Kidney (tissue), 14 donors: ENCODE results near the gene ADGRL3. TPM values are rescaled to one million over a fixed set of nuclear protein-coding genes. Genes with fewer than 3 reads are reported as not detected.

Experiments used
- DNase-seq, 5 donors: peaks; one replicate each; pipeline ENCODE4 v3.0.0-alpha.2; 2013 to 2020
- FAIRE-seq: peaks from 2 replicates; lab custom pipeline; 2012; peaks lifted over from hg19 to GRCh38; lab: Jason Lieb, UNC
- H3K27ac ChIP-seq, 2 donors: one replicate each; pipeline ENCODE4 v1.7.0; 2013; ENCODE audit warnings: low read depth in 2 of 2, low read length in 2 of 2, inconsistent platforms in 1 of 2
- H3K27me3 ChIP-seq: one replicate; pipeline ENCODE4 v1.7.1; 2013; ENCODE audit warnings: low read length, inconsistent platforms; ENCODE audit not compliant: control insufficient read depth, insufficient read depth
- H3K36me3 ChIP-seq, 3 donors: one replicate each; pipeline versions ENCODE4 v1.7.0 to v1.7.1; 2013; ENCODE audit warnings: low read length in 3 of 3, control low read depth in 1 of 3, inconsistent platforms in 1 of 3; ENCODE audit not compliant: insufficient read depth in 3 of 3, control insufficient read depth in 2 of 3
- H3K4me1 ChIP-seq, 3 donors: one replicate each; pipeline versions ENCODE4 v1.7.0 to v1.7.1; 2013; ENCODE audit warnings: low read length in 3 of 3, inconsistent platforms in 1 of 3, low read depth in 1 of 3; ENCODE audit not compliant: control insufficient read depth in 2 of 3, insufficient read depth in 2 of 3
- H3K4me3 ChIP-seq, 3 donors: one replicate each; pipeline versions ENCODE4 v1.7.0 to v1.8.1; 2013; ENCODE audit warnings: low read length in 3 of 3, control low read depth in 1 of 3, inconsistent platforms in 1 of 3
- H3K9ac ChIP-seq, 3 donors: one replicate each; pipeline versions ENCODE4 v1.7.0 to v1.7.1; 2013; ENCODE audit warnings: low read length in 3 of 3, control low read depth in 1 of 3, inconsistent platforms in 1 of 3
- H3K9me3 ChIP-seq, 3 donors: one replicate each; pipeline versions ENCODE4 v1.7.0 to v1.7.1; 2013; ENCODE audit warnings: low read length in 3 of 3, control low read depth in 1 of 3, inconsistent platforms in 1 of 3; ENCODE audit not compliant: control insufficient read depth in 2 of 3, insufficient read depth in 1 of 3
- intact Hi-C: fragments of 100-400 bp; cut with DNase I; formaldehyde crosslinking; loops from one replicate; pipeline ENCODE4 v1.11.1; 2022
- polyA plus RNA-seq: library from polyadenylated mRNA; stranded (reverse); fragments of 350-450 nt; fragmentation: Illumina TruSeq; extraction: RNeasy Lipid Tissue Mini Kit (QIAGEN cat#74804); gene quantifications from one replicate; pipeline ENCODE4 v1.2.3, GENCODE V29; 2014; ENCODE audit warnings: low read depth, low replicate concordance; ENCODE audit not compliant: insufficient read depth
- total RNA-seq: library from RNA; stranded (reverse); fragmentation: NEBNext Ultra II Directional; extraction: Animal tissue kit (Norgen Biotek cat#: 25700); gene quantifications from one replicate; pipeline ENCODE4 v1.2.1, GENCODE V29; 2021
- TF ChIP-seq, protein P1 (sequence below): IDR thresholded peaks from 3 replicates; pipeline ENCODE4 v1.5.1; 2012; ENCODE audit warnings: mild to moderate bottlenecking, moderate library complexity, borderline replicate concordance; ENCODE audit not compliant: insufficient read depth; ENCODE audit errors: extremely low read depth
- donor health status: control.
- donor health status: control.
- donor health status: control.
- donor health status: control.
- donor health status: control.
- donor health status: DM: yes; HTN: yes; CAD: no.
- donor health status: Normal renal cell carcinoma (clear cell type).

Gene ADGRL3
- total and polyA plus RNA-seq, 2 donors from 2014 or later, result 1.3 to 8.9 TPM

DNA sequence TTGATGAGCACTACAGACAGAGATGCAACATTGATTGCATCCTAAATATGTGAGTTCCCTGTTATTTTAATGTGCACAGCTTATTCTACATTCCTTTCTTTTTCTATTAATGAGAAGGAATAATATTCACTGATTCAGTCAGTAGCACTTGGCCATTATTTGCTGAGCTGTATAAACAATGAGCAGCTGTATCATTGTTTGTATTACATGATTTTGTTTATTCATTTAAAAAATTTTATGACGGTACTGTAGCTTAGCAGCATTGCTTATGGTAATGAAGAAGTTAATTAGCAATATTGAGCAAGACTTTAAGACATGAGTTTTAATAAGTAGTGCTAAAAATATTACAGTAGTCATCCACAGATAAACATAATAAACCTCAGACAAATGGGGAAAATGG is 582.0 kb downstream of the ADGRL3 start:
- Histone ChIP-seq H3K27ac (no peak overlapping the region), H3K36me3 (no peaks in the 10 kb centered on the region), H3K27me3 (no peaks in the 10 kb centered on the region), H3K4me3 (no peak overlapping the region), H3K9me3 (no peaks in the 10 kb centered on the region), H3K4me1 (no peaks in the 10 kb centered on the region), H3K9ac (no peak overlapping the region)
- no peak for DNase-seq
- intact Hi-C loops, result no loop called here
- no peak for FAIRE-seq
- TF ChIP-seq, protein P1, sequence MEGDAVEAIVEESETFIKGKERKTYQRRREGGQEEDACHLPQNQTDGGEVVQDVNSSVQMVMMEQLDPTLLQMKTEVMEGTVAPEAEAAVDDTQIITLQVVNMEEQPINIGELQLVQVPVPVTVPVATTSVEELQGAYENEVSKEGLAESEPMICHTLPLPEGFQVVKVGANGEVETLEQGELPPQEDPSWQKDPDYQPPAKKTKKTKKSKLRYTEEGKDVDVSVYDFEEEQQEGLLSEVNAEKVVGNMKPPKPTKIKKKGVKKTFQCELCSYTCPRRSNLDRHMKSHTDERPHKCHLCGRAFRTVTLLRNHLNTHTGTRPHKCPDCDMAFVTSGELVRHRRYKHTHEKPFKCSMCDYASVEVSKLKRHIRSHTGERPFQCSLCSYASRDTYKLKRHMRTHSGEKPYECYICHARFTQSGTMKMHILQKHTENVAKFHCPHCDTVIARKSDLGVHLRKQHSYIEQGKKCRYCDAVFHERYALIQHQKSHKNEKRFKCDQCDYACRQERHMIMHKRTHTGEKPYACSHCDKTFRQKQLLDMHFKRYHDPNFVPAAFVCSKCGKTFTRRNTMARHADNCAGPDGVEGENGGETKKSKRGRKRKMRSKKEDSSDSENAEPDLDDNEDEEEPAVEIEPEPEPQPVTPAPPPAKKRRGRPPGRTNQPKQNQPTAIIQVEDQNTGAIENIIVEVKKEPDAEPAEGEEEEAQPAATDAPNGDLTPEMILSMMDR, result no peak

DNA sequence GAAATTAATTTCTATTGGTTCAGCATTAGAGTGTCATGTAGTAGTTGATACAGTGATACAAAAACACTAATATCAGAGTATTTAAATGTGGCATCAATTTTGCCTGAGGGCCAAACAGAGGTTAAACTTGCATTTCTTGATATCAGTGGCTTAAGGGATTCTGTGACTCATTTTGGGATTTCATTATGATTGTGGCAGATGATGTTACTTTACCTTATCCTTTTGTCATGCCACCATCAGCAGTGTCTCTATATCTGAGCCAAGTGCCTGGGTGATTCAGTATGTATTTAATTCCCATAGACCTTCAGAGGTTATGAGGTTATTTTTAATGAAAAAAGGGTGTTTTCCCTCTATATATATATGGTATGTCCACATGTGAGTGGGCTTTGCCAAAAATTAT is 582.9 kb downstream of the ADGRL3 start:
- intact Hi-C loops, result no loop called here
- H3K27ac ChIP-seq, result no peak overlapping the region
- no peaks in the 10 kb centered on the region for H3K36me3 ChIP-seq
- TF ChIP-seq, protein P1, result no peak
- no peak overlapping the region for H3K9ac ChIP-seq
- no peaks in the 10 kb centered on the region for H3K9me3 ChIP-seq
- no peak overlapping the region for H3K4me3 ChIP-seq
- DNase-seq (no peak), FAIRE-seq (no peak)
- H3K4me1 ChIP-seq, result no peaks in the 10 kb centered on the region
- H3K27me3 ChIP-seq, result no peaks in the 10 kb centered on the region

DNA sequence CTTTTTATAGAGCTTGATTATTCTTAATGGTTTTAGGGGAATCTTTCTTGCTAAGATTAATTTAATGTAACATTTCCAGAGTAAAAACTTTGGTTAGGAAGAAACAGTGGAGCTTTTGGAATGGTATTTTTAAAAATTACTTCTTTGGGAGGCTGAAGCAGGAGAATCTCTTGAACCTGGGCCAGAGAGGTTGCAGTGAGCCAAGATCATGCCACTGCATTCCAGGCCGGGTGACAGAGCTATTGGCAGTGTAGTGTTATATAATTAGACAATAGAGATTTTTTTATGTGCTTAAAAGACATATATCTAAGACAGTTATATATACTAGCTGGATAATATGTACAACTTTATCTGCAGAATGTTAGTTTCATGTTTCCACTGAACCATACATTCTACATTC is 585.6 kb downstream of the ADGRL3 start:
- Histone ChIP-seq H3K27me3 (no peaks in the 10 kb centered on the region), H3K9ac (no peak overlapping the region), H3K4me3 (no peak overlapping the region), H3K4me1 (no peaks in the 10 kb centered on the region), H3K9me3 (no peaks in the 10 kb centered on the region), H3K27ac (no peak overlapping the region), H3K36me3 (no peaks in the 10 kb centered on the region)
- intact Hi-C loops, result no loop called here
- no peak for FAIRE-seq
- TF ChIP-seq, protein P1, result no peak
- DNase-seq, result no peak

DNA sequence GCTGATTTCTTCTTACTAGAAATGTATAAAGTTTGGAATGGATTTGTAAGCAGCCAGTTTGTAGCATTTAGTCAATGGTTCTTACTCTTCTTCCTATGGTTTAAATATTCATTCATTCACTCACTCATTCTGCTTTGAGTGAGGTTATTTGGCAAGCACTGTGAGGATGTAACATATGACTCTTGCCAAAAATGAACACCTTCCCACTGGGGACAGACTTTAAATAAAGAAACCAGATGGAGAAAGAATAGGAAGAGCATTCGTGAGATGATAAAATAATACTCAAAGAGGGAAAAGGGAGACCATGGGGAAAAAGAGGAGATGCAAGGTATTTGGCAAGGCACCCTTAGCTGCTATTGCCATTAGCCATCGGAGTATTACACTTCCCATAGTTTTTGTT is 586.1 kb downstream of the ADGRL3 start:
- no peak for FAIRE-seq
- H3K9me3 ChIP-seq, result no peaks in the 10 kb centered on the region

More for the DNA sequence above, 586.1 kb downstream of the ADGRL3 start:
- H3K4me1 ChIP-seq, result no peaks in the 10 kb centered on the region
- no peaks in the 10 kb centered on the region for H3K36me3 ChIP-seq
- TF ChIP-seq, protein P1, result no peak
- no peak overlapping the region for H3K4me3 ChIP-seq
- intact Hi-C loops, result no loop called here
- H3K27me3 ChIP-seq, result no peaks in the 10 kb centered on the region
- no peak overlapping the region for H3K9ac ChIP-seq
- H3K27ac ChIP-seq, result no peak overlapping the region
- no peak for DNase-seq
